Measurements from ENCODE around the gene KCNN3.
A peak's percentile ranks its signal among the peaks of the same experiment; 100 is the strongest.

KCNN3 gene

DNA sequence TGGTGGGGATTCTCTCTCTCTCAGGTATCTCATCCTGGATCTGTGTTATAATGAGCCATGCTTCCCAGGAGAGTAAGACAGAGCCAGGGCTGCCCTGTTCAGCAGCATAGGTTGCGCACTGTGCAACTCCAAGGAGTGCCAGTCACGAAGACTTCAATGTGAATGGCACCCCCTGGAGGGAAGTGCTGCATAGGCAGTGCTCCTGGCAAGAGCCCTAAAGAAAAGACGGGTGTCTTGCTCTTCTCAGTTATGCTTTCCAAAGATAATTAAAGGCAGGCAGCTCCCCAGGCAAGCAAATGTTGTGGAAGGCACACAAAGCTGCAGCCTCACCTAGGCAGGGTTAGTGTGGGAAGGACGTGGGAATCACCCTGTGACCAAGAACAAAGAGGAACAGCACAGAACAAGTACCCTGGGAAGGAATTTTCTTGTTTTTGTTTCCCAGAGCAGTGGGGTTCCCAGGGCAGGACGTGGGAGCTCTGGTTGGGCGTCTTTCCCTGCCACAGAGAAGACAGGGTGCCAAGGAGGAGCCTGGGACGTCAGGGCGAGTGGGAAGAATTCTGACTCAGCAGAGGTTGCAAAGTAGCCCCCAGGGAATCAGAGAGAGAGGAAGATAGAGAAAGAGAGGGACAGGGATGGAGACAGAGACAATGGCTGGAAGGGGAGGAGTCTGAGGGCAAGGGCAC, 120.9 kb downstream of the KCNN3 start:
- DNase-seq (ENCODE audit: low read depth in 2 of 2): peak; percentile 51 to 59

DNA sequence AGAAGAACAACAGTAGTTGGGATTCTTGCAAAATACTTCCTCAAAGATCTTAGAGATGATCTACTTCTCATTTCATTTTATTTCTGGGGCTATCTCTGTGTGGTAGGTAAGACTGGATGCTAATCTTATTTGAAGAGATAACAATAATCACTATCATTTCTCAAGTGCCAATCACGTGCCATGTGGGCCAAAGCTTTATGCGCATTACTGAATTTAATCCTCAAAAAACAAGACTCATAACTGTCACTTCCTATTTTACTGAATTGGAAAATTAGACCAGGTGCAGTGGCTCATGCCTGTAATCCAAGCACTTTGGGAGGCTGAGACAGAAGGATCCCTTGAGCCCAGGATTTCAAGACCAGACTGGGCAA, 121.7 kb downstream of the KCNN3 start:
- DNase-seq (ENCODE audit: low read depth in 2 of 2): no peak

DNA sequence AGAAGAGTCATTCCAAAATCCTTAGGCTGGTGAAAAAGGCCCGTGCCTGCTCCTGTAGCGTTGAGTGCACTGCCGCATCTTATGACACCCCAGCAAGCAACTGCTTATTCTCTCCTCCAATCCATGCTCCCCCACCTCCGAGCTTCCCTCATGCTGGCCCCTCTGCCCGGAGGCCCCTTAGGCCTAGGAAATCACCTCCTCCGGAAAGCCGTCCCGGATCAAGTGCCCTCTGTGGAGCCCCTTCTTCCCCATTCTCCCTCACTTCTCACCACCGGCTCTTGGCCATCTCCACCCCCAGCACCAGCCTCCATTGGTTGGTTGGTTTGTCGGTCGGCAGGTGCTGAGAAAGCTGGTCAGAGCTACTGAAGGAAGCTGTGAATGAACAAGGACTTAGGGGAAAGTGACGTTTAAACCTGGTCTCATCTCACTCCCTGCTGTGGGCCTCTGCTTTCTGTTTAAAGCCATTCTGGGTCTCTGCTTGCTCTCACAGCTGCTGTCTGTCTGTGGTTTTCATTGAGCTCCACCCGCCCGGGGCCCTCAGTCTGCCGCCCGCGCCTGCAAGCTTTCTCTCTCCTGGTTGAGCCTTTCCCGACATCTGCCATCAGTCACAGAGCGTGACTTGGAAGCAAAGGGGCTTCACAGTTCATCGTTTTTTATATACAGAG, 122.2 kb downstream of the KCNN3 start:
- peak in 1 of 2 donors; percentile 35 for DNase-seq (ENCODE audit: low read depth in 2 of 2)

DNA sequence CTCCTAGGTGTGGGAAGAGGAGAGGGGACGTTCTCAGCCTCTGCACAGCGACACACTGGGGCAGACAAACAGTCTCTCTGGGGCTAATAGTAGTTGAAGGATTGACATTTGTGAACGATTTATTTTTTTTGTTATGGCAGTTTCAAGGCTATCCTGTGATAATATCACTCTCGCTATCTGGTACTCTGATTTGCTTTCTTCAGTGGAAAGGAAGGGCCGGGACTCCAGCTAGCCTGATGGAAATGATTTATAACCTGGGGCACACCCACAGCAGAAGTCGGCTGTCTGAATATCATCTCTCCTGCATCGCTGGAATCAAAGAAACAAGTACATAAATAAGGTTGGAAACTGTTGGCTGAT, 122.7 kb downstream of the KCNN3 start:
- DNase-seq (ENCODE audit: low read depth in 2 of 2): no peak

DNA sequence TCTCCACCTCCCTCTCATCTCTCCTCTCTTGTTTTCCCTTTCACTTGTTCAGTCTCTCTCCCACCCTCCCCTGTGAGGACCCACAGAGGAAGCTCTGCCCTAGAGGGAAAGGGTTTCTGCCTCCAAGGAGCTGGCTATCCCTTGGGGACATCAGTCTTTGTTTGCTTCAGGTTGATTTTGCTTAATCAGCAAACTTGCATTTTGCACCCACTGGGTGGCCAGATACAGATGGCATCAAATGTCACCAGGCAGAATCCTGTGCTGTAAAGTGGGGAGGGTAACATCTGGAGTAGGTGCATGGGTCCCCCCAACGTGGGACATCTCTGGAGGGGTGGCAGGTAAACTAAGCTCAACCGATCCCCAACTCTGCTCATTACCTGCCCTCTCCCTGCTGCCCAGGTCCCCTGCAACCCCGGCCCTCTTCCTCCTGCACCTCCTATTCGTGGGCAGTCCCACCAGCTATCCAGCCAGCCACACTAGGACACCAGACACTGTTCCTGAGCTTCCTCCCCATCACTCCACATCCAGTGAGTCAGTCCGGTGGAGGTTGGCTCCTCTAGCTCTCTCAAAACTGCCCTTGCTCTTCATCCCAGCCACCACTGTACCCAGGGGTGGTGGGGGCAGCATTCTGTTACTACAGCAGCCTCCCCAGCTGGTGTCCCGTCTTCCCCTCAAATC, 123.3 kb downstream of the KCNN3 start:
- DNase-seq (ENCODE audit: low read depth in 2 of 2): no peak

DNA sequence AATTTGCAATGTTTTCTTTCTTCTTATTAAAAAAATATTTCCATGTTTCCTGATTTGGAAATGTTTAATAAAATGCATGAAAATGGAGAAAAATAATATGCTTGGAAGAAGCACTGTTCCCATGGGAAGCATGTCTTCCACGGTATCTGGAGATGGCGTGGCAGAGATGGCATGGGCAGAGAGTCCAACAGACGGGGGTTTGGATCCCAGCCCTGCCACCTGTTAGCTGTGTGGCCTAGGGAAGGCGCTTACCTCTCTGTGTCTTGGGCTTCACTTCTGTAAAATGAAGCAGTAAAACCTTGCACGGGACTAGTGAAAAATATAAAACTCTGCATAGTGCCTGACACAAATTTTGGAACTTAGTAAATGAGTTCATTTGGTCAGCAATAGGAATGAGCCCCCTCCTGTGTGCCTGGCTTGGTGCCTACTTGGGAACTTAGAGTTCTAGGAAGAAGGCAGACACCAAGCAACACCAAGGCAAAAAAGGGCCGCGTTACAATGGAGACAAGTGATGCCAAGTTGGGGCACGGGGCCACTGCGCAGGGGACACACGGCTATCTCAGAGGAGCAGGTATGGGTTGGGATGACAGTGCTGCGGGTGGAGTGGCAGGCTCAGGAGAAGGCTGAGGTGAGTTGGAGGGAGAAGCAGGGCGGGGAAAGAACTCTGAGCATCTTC, 124.2 kb downstream of the KCNN3 start:
- DNase-seq (ENCODE audit: low read depth in 2 of 2): no peak

DNA sequence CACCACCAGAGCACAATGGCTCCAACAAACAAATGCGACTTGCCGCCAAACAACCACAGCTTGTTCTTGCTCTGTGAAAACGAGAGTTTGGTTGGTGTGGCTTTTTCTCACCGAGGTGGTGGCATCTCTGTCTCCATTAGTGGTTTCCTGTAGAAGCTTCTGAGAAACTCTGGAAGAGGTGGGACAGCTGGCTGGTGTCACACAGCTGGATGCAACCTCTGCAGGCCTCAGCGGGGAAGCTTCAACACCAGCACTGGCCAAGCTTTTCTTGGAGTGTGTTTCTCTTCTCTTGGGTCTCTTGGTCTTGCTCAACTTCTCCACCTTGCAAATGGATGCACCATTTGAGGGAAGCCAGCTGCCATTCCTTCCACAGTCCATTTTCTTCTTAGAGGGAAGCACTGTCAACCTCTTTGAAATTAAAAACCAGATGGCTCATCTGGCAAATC, 124.8 kb downstream of the KCNN3 start:
- DNase-seq (ENCODE audit: low read depth in 2 of 2): no peak

DNA sequence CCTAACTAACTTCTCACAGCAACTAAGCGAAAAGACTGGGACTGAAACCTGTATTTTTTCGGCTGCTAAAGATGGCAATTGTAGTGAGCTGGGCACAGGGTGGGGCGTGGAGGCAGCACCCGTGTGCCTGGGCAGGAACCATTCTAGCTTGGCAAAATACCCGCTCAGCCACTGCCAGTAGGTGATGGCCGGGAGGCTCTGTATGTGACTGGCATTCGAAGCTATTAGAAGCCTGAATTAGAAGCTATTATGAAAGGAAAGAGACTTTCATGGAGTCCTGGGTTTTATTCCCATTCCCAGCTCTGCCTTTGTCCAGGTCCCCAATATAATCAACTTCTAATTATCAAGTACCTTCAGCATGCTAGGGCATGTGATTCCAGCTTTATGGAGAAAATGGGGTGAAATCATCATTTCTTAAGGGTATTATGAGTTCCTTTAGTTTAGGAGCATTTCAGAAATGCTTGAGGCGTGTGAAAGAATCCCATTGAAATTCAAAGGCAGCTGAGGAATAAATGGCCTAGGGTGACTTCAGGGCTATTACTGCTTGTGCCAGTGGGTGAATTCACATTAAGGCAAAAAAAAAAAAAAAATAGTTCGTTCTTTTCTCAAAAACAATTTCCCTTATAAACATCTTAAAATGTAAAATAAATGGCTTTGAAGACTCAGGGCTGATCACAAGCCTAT, 125.6 kb downstream of the KCNN3 start:
- no peak for DNase-seq (ENCODE audit: low read depth in 2 of 2)

DNA sequence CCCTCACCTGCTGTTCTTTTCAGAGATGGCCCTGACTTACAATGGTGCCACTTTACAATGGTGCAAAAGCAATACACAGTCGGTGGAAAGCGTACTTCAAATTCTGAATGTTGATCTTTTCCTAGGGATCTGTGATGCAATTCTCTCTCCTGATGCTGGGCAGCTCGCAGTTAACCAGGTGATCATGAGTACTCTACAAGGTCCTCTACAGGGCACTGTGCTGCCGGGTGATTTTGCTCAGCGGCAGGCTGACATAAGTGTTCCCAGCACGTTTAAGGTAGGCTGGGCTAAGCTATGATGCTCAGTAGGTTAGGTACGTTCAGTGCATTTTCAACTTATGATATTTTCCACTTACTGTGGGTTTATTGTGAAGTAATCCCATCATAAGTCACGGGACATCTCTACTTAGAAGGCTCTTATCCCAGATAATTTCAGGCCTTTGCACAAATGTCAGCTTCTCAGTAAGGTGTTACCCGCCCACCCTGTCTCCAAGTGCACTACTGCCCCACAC, 126.5 kb downstream of the KCNN3 start:
- DNase-seq (ENCODE audit: low read depth in 2 of 2): no peak

DNA sequence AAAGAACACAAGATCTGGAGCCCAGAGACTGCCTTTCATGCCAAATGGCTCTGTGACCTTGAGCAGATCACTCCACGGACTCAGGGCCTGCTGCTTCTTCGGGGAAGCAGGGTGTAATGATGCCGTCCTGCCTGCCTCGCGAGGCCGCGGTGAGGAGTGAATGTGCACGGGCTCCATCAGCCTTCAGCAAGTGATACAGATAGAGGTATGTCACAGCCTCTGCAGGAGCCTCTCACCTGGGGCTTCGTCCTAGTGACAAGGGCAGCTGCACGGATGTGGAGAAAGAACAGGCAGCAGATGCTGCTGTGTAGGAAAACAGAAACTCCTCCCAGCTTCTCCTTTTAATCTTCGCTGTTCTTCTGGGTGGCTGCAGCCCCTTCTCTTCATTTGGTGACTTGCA, 127.5 kb downstream of the KCNN3 start:
- no peak for DNase-seq (ENCODE audit: low read depth in 2 of 2)

DNA sequence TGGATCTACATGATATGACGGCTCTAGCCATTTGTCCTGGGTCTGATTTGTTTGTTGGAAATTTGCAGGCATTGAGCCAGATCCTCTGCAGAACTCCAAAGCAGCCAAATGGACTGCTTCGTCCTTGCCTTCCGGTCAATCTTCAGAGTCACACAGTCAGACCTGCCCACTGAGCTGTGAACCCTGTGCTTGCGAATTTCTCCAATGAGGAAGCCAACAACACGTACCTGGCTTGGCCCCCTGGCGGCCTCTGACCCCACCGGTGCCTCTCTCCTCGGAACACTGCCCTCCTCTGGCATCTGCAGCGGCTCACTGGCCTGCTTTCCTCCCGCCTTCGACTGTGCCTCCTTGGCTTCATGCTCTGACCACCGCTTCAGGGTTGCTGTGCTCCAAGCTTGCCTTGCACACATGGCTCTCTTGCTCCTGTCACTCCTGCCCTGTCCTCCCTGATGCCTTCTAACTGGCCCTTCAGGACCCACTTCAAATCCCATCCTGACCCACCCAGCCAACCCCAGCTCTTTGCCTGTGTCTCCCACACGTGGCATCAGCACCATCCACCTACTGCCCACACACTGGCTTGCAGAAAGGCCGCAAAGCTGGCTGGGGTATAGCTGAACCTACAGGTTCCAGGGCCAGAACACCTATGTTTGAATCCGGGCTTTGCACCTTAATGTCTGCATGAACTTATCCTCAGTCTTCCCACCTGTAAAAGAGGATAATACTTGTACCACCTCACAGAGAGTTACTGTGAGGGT, 128.2 kb downstream of the KCNN3 start:
- no peak for DNase-seq (ENCODE audit: low read depth in 2 of 2)

DNA sequence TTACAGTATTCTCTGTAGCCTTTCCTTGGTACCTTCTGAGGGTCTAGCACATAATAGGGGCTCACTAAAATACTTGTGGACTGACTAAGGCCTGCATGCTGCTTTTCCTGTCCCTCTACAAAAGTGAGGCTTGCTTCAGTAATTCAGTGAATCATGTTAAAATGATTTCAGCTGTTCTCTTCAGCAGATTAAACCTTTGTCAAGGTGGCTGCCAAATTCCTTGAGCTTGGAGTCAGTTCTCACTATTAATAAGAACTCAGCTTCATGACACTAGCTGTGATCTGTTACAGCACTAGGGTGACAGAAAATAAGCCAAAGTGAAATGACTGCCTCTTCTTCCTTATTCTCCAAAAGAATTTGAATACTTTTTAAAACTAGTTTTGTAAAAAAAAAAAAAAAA, 128.8 kb downstream of the KCNN3 start:
- no peak for DNase-seq (ENCODE audit: low read depth in 2 of 2)

DNA sequence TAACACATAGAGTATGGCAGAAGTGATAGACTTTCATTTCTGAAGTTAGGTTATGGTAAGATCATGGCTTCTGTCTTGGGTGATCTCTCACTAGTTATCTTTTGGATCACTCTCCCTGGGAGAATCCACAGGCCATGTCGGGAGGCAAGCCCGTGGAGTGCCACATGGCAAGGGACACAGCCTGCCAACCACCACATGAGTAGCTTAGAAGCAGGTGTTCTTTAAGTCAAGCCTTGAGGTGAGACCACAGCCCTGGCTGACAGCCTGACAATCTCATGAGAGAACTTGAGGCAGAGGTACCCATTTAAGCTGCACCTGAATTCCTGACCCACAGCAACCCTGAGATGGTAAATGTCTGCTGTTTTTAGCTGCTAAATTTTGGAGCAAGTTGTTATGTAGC, 130.4 kb downstream of the KCNN3 start:
- no peak for DNase-seq (ENCODE audit: low read depth in 2 of 2)

DNA sequence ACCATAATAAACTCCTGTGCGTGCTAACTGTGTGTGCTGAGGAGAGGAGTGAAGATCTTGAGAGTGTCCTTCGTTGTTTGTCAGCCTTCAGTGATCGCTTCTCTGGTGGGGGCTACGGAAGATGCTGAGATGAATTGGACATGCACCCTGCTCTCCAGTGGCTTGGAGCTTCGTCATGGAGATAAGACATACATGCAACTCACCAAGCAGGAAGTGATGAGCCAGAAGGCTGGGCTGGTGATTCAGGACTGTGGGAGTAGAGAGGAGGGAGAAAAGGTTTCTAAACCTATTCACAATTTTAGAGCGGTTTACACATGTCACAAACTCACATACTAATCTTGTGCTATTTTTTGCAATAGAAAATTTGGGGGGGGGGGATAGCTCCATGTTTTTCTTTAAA, 133.2 kb downstream of the KCNN3 start:
- DNase-seq (ENCODE audit: low read depth in 2 of 2): peak; percentile 63 to 67

DNA sequence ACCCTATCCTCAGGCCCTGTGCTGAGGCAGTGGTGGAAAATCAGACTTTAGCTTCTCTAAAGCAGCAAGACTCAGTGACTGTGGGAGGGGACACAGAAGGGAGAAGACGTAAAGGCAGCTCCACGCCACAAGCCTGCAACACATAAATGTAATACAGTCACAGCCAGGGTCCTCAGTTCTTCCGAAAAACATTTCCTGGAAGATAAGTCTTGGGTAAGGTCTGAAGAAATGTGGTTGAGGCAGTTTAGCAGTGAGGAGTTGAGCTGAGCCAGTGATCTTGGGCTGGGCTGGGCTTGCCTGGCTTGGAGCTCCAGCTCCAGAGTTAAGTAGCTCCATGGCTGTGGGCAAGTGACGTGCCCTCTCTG, 134.3 kb downstream of the KCNN3 start:
- no peak for DNase-seq (ENCODE audit: low read depth in 2 of 2)

DNA sequence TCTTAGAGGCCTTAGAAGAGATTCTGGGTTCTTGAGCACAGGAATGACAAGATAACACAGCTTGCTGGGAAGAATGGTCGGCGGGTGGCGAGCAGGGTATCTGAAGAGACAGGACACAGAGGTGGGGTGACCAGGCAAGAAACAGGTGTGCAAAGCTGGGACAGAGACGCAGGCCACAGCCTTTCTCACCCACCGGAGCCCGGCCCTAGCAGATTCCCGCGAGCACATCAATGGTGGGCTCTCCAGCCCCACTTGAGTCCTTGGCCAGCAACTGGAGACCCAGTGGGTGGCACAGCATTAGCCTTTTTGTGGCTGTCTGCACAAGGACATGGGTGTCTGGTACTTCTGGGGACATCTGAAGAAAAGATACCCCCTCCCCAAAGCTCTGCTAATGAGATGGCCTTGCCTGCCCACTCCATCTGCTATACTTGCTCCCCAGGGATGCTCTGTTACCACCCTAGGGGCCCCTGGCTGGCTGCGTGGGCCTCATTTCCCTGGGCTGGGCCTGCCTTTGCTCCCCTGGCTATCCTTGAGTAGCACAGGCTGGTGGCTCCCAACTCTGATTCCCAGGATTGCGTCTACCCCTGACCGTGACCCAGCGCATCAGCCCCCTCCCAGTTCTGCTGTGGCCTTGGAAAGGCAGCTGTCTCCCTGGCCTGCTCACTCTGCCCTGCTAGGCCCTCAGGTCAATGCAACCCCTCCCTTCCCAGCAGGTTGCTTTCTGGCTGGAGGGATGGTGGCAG, 134.8 kb downstream of the KCNN3 start:
- no peak for DNase-seq (ENCODE audit: low read depth in 2 of 2)

DNA sequence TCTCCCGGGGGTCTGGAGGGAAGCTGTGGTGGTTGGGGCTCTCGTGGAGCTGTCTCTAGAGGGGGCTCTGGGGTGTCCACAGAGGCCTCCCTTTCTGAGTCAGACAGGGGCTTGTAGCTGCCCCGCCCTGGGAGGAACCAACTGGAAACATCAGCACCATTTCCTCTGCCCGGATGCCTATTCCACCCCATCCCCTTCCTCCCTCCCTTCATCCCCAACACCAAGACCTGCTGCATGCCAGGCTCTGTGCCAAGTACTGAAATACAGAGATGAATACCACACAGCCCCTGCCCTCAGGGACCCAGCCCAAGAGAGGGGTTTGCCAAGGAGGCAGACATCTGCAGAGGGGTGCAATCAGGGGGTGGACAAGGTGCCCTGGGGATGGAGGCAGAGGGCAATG, 136.5 kb downstream of the KCNN3 start:
- DNase-seq (ENCODE audit: low read depth in 2 of 2): no peak

DNA sequence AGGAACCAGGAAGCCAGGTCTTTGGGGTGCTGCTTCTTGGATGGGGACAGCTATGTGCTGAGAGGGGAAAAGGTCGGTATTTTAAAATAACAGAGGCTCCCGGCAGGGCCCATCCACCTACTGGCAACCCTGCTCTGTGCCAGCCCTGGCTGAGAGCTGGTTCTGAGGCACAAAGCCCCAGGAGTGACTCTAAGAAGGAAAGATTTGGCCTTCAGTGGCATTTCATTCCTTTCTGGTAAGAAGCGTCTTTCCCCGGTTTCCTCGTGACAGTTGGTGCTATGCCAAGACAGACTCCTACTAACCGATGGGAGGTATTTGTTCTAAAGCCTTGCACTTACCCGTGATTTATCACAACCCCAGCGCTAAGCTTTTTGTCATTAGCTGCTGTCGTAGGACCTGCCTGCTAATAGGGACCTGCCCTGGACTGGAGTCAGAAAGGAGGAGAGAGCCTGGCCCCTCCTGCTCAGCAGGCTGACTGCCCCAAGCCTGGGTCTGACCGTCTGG, 139.0 kb downstream of the KCNN3 start:
- no peak for DNase-seq (ENCODE audit: low read depth in 2 of 2)

DNA sequence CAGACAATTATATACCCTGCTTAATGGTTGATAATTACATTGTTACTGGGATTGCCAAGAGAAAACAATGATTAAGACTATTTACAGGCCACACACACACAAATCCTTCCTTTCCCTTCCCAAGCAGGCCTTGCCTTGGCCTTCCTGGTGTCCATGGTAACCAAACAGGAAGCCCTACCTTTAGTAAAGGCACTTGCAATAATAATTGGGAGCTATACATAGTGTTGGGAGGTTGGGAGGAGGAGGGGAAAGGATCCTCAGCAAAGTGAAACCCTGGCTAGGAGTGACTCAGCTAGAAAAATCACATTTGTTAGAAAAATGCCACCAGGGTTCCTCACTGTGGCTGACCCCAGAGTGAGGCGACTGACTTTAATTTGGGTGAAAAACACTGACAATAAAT, 139.8 kb downstream of the KCNN3 start:
- DNase-seq (ENCODE audit: low read depth in 2 of 2): no peak

DNA sequence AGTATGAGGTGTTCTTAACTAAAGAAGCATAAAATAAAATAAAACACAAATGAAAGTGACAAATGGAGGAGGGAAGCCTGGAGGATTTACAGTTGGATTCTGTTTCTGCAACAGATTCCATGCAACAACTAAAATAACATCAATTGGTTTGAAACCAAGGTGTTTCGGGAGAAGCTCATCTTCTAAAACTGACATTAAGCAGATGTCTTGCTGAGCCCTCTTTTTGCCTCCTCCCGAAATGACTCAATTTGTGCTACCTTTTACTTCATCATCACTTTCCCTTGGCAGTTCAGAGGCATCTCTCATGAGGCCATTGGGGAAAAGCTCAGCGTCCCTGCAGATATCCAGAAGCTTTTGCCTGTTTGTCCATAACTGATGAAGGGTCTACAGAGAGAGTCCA, 140.5 kb downstream of the KCNN3 start:
- no peak for DNase-seq (ENCODE audit: low read depth in 2 of 2)

Data from stimulated activated CD4-positive, alpha-beta T cell treated with anti-CD3 and anti-CD28 coated beads, Interleukin-15, amount 100 ng/mL, for 48 hours (primary cell).